GM23338 (cell line): ENCODE data around the gene MYO18B. TPM values are rescaled to one million over a fixed set of nuclear protein-coding genes. Genes with fewer than 3 reads are reported as not detected.

ENCODE experiments used
- ATAC-seq: fragments of 200-7000 bp; cut with Tn5 transposase; 3 replicates; pipeline ENCODE4 v1.9.1; 2020
- DNase-seq: peaks from one replicate; pipeline ENCODE4 v3.0.0-alpha.2; 2015; ENCODE audit warnings: low spot score
- H2AFZ ChIP-seq: fragments of 200-600 bp; sonication (generic); 2 replicates; pipeline ENCODE4 v1.8.0; 2016; ENCODE audit warnings: antibody characterized with exemption, mild to moderate bottlenecking, moderate library complexity
- H3F3A ChIP-seq: fragments of 200-600 bp; sonication (generic); replicated peaks from 2 replicates; pipeline ENCODE4 v1.8.0; 2017; ENCODE audit warnings: antibody characterized with exemption, mixed run types, low read depth
- H3K27ac ChIP-seq: fragments of 200-600 bp; sonication (generic); 2 replicates; pipeline ENCODE4 v1.6.1; 2016; ENCODE audit warnings: low read depth
- H3K27me3 ChIP-seq: fragments of 200-600 bp; sonication (generic); 2 replicates; pipeline ENCODE4 v1.8.0; 2016; ENCODE audit warnings: mild to moderate bottlenecking, mixed run types, moderate library complexity; ENCODE audit not compliant: insufficient read depth
- H3K36me3 ChIP-seq: fragments of 200-600 bp; sonication (generic); 2 replicates; pipeline ENCODE4 v1.8.0; 2016; ENCODE audit warnings: mild to moderate bottlenecking; ENCODE audit not compliant: insufficient read depth
- H3K4me1 ChIP-seq: fragments of 200-600 bp; sonication (generic); 2 replicates; pipeline ENCODE4 v1.8.0; 2016; ENCODE audit warnings: mild to moderate bottlenecking, moderate library complexity; ENCODE audit not compliant: insufficient read depth
- H3K4me2 ChIP-seq: fragments of 200-600 bp; sonication (generic); 2 replicates; pipeline ENCODE4 v1.7.1; 2017; ENCODE audit warnings: mixed run types
- H3K4me3 ChIP-seq: fragments of 200-600 bp; sonication (generic); 2 replicates; pipeline ENCODE4 v1.6.1; 2016; ENCODE audit warnings: mixed run types
- H3K79me2 ChIP-seq: fragments of 200-600 bp; sonication (generic); replicated peaks from 2 replicates; pipeline ENCODE4 v1.8.0; 2017; ENCODE audit warnings: mild to moderate bottlenecking; ENCODE audit not compliant: insufficient read depth
- H3K9me2 ChIP-seq: fragments of 200-600 bp; sonication (generic); 2 replicates; pipeline ENCODE4 v1.8.0; 2017; ENCODE audit not compliant: insufficient read depth
- H4K20me1 ChIP-seq: fragments of 200-600 bp; sonication (generic); replicated peaks from 2 replicates; pipeline ENCODE4 v1.8.0; 2017; ENCODE audit warnings: mild to moderate bottlenecking; ENCODE audit not compliant: insufficient read depth
- H3K27ac Mint-ChIP-seq: 2 replicates; pipeline ENCODE4 v1.8.0; 2020; ENCODE audit warnings: inconsistent platforms, mild to moderate bottlenecking, moderate library complexity, mixed read lengths
- H3K27me3 Mint-ChIP-seq: 3 replicates; pipeline ENCODE4 v1.8.0; 2022; ENCODE audit warnings: low read depth, mild to moderate bottlenecking, moderate library complexity, mixed read lengths, inconsistent platforms; ENCODE audit not compliant: insufficient read depth, poor library complexity
- H3K36me3 Mint-ChIP-seq: 3 replicates; pipeline ENCODE4 v1.8.0; 2021; ENCODE audit warnings: low read depth, mild to moderate bottlenecking, inconsistent platforms, moderate library complexity, mixed read lengths
- H3K4me1 Mint-ChIP-seq: 3 replicates; pipeline ENCODE4 v1.8.0; 2020; ENCODE audit warnings: mild to moderate bottlenecking, inconsistent platforms, mixed read lengths
- H3K4me3 Mint-ChIP-seq: 3 replicates; pipeline ENCODE4 v1.8.0; 2021; ENCODE audit warnings: moderate library complexity, mild to moderate bottlenecking, inconsistent platforms, mixed read lengths
- H3K9me3 Mint-ChIP-seq: 3 replicates; pipeline ENCODE4 v1.8.0; 2020; ENCODE audit warnings: moderate library complexity, mild to moderate bottlenecking, inconsistent platforms, mixed read lengths
- EZH2 ChIP-seq: fragments of 200-600 bp; sonication (generic); IDR thresholded peaks from one replicate; pipeline ENCODE4 v1.8.0; 2017; ENCODE audit warnings: antibody characterized with exemption, mild to moderate bottlenecking, low read depth; ENCODE audit not compliant: unreplicated experiment
- EZH2phosphoT487 ChIP-seq: fragments of 200-600 bp; sonication (generic); IDR thresholded peaks from one replicate; pipeline ENCODE4 v1.8.1; 2018; ENCODE audit warnings: antibody characterized with exemption; ENCODE audit not compliant: unreplicated experiment
- JUNB ChIP-seq: IDR thresholded peaks from one replicate; pipeline ENCODE4 v1.6.1; 2016; ENCODE audit warnings: antibody characterized with exemption; ENCODE audit not compliant: unreplicated experiment
- NANOG ChIP-seq: IDR thresholded peaks from 2 replicates; pipeline ENCODE4 v1.6.1; 2016; ENCODE audit warnings: antibody characterized with exemption, borderline replicate concordance
- STAT1 ChIP-seq: IDR thresholded peaks from one replicate; pipeline ENCODE4 v1.6.1; 2016; ENCODE audit warnings: antibody characterized with exemption; ENCODE audit not compliant: unreplicated experiment
- ZNF331 ChIP-seq: fragments of 250-450 bp; sonication (Bioruptor Pico); IDR thresholded peaks from 2 replicates; pipeline ENCODE4 v1.5.0; 2020; ENCODE audit warnings: low read depth, mild to moderate bottlenecking, moderate library complexity
- ZNF462 ChIP-seq: fragments of 250-450 bp; sonication (Bioruptor Pico); IDR thresholded peaks from 2 replicates; pipeline ENCODE4 v1.5.0; 2020; ENCODE audit warnings: mild to moderate bottlenecking, moderate library complexity
- polyA plus RNA-seq: library from polyadenylated mRNA; unstranded; fragments of >200 nt; fragmentation: Nextera tagmentation; extraction: Ambion mirVana; gene quantifications from 2 replicates; pipeline ENCODE4 v1.2.1, GENCODE V29; 2016
- total RNA-seq: library from RNA; depleted of rRNA; stranded (reverse); fragments of >200 nt; shearing (Covaris generic); gene quantifications from 2 replicates; pipeline ENCODE4 v1.2.3, GENCODE V29; 2014
- TF ChIP-seq, protein P1 (sequence below): IDR thresholded peaks from 2 replicates; pipeline ENCODE4 v1.6.1; 2016; ENCODE audit warnings: antibody characterized with exemption

The MYO18B gene
- total and polyA plus RNA-seq, 2 experiments from 2014 or later, result 0.36 to 0.45 TPM

DNA sequence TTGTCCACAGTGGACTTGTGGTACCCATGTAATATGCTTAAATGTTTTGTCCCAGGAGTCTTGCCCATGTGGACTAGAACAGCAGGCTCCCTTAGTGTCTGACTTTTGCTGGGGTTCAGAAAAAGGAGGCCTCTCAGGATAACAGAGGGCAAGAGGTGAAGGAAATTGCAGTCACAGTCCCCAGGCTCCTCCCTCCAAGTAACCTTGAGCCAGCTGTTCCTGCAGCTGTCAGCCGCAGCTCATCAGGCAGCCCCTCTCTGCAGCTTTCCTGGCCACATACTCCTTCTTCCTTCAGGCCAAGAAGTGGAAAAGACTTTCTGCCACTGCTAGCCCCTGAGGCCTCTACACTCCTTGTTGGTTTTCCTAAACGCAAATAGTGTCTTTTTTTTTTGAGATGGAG lies 6.3 kb upstream of the MYO18B start (continued):
- TF ChIP-seq ZNF462 (no peak), NANOG (no peak)

GRCh38 chr22:25736378-25737011 lies 5.5 kb upstream of the MYO18B start:
- no peak overlapping the region for H2AFZ ChIP-seq
- no peak for ATAC-seq
- no peak overlapping the region for H3K4me2 ChIP-seq
- no peak overlapping the region for H3K4me3 Mint-ChIP-seq
- H3K4me1 Mint-ChIP-seq, result no peaks in the 10 kb centered on the region; the same call in 2 of the 3 replicates
- no peaks in the 10 kb centered on the region for H3F3A ChIP-seq
- H3K4me3 ChIP-seq, result no peak overlapping the region
- no peaks in the 10 kb centered on the region for H3K36me3 ChIP-seq
- no peak overlapping the region for H3K27ac Mint-ChIP-seq
- H3K27me3 ChIP-seq, result no peaks in the 10 kb centered on the region
- no peaks in the 10 kb centered on the region for H3K79me2 ChIP-seq
- H3K36me3 Mint-ChIP-seq, result no peaks in the 10 kb centered on the region
- DNase-seq, result no peak
- H3K4me1 ChIP-seq, result no peaks in the 10 kb centered on the region
- no peaks in the 10 kb centered on the region; the same call in 2 of the 3 replicates for H3K9me3 Mint-ChIP-seq
- H3K9me2 ChIP-seq, result no peaks in the 10 kb centered on the region; the same call in 1 of the 2 replicates
- H4K20me1 ChIP-seq, result no peaks in the 10 kb centered on the region; the same call in 1 of the 2 replicates
- H3K27me3 Mint-ChIP-seq, result peaks cover 4% of the 10 kb centered on the region
- no peak overlapping the region for H3K27ac ChIP-seq
- no peak for TF ChIP-seq EZH2phosphoT487
- TF ChIP-seq EZH2, result no peak
- no peak for TF ChIP-seq NANOG
- TF ChIP-seq, protein P1, sequence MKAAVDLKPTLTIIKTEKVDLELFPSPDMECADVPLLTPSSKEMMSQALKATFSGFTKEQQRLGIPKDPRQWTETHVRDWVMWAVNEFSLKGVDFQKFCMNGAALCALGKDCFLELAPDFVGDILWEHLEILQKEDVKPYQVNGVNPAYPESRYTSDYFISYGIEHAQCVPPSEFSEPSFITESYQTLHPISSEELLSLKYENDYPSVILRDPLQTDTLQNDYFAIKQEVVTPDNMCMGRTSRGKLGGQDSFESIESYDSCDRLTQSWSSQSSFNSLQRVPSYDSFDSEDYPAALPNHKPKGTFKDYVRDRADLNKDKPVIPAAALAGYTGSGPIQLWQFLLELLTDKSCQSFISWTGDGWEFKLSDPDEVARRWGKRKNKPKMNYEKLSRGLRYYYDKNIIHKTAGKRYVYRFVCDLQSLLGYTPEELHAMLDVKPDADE, result no peak
- TF ChIP-seq STAT1, result no peak
- no peak for TF ChIP-seq JUNB
- no peak for TF ChIP-seq ZNF462
- no peak for TF ChIP-seq ZNF331 (CRISPR knock-in tag)
